Ishikawa (cell line): ENCODE results near the gene S100A1.

Experiments used
- CEBPB ChIP-seq: IDR thresholded peaks from 2 replicates; pipeline ENCODE4 v1.6.1; 2012
- CREB1 ChIP-seq: IDR thresholded peaks from 2 replicates; pipeline ENCODE4 v1.6.1; 2012; ENCODE audit warnings: low read depth
- EGR1 ChIP-seq: IDR thresholded peaks from 2 replicates; pipeline ENCODE4 v1.6.1; 2012
- EP300 ChIP-seq: IDR thresholded peaks from 2 replicates; pipeline ENCODE4 v1.6.1; 2012; ENCODE audit warnings: borderline replicate concordance
- FOXM1 ChIP-seq: IDR thresholded peaks from 2 replicates; pipeline ENCODE4 v1.6.1; 2012; ENCODE audit warnings: low read depth, borderline replicate concordance
- NFIC ChIP-seq: IDR thresholded peaks from 2 replicates; pipeline ENCODE4 v1.6.1; 2012
- TAF1 ChIP-seq: IDR thresholded peaks from 2 replicates; pipeline ENCODE4 v1.6.1; 2012; ENCODE audit warnings: low read depth, mild to moderate bottlenecking
- TEAD4 ChIP-seq: IDR thresholded peaks from 2 replicates; pipeline ENCODE4 v1.6.1; 2012
- YY1 ChIP-seq: IDR thresholded peaks from 2 replicates; pipeline ENCODE4 v1.6.1; 2012; ENCODE audit warnings: low read depth
- ZBTB7A ChIP-seq: IDR thresholded peaks from 2 replicates; pipeline ENCODE4 v1.6.1; 2012; ENCODE audit warnings: low read depth
- TF ChIP-seq, protein P1 (sequence below): IDR thresholded peaks from 2 replicates; pipeline ENCODE4 v1.6.1; 2012; ENCODE audit warnings: low read depth, mild to moderate bottlenecking
- TF ChIP-seq, protein P2 (sequence below): IDR thresholded peaks from 2 replicates; pipeline ENCODE4 v1.6.1; 2012
- TF ChIP-seq, protein P3 (sequence below): IDR thresholded peaks from 2 replicates; pipeline ENCODE4 v1.6.1; 2012

The S100A1 gene

DNA sequence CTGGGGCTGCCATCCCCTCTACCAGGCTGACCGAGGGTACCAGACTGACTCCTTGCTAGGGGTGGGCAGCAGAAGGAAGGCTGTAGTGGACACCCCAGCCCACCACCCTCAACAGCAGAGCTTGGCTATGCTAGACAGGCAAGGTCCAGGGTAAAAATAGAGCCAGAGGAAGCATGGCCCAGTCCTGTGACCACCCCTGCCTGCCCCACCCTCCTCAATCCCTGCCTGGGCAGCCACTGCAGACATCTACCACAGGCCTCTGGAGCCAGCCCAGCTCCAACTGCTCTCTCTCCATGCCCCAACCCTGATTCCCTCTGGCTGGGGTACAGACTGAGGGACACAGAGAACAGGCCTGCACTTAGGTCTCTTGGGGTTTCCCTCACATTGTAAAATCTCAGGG, 1.7 kb downstream of the S100A1 start:
- TF ChIP-seq EGR1 = no peak
- TF ChIP-seq, protein P1, sequence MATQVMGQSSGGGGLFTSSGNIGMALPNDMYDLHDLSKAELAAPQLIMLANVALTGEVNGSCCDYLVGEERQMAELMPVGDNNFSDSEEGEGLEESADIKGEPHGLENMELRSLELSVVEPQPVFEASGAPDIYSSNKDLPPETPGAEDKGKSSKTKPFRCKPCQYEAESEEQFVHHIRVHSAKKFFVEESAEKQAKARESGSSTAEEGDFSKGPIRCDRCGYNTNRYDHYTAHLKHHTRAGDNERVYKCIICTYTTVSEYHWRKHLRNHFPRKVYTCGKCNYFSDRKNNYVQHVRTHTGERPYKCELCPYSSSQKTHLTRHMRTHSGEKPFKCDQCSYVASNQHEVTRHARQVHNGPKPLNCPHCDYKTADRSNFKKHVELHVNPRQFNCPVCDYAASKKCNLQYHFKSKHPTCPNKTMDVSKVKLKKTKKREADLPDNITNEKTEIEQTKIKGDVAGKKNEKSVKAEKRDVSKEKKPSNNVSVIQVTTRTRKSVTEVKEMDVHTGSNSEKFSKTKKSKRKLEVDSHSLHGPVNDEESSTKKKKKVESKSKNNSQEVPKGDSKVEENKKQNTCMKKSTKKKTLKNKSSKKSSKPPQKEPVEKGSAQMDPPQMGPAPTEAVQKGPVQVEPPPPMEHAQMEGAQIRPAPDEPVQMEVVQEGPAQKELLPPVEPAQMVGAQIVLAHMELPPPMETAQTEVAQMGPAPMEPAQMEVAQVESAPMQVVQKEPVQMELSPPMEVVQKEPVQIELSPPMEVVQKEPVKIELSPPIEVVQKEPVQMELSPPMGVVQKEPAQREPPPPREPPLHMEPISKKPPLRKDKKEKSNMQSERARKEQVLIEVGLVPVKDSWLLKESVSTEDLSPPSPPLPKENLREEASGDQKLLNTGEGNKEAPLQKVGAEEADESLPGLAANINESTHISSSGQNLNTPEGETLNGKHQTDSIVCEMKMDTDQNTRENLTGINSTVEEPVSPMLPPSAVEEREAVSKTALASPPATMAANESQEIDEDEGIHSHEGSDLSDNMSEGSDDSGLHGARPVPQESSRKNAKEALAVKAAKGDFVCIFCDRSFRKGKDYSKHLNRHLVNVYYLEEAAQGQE = no peak
- TF ChIP-seq, protein P2, sequence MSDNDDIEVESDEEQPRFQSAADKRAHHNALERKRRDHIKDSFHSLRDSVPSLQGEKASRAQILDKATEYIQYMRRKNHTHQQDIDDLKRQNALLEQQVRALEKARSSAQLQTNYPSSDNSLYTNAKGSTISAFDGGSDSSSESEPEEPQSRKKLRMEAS = no peak
- TF ChIP-seq, protein P3, sequence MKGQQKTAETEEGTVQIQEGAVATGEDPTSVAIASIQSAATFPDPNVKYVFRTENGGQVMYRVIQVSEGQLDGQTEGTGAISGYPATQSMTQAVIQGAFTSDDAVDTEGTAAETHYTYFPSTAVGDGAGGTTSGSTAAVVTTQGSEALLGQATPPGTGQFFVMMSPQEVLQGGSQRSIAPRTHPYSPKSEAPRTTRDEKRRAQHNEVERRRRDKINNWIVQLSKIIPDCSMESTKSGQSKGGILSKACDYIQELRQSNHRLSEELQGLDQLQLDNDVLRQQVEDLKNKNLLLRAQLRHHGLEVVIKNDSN = no peak
- no peak for TF ChIP-seq CEBPB
- no peak for TF ChIP-seq CREB1
- TF ChIP-seq ZBTB7A = no peak
- no peak for TF ChIP-seq NFIC
- no peak for TF ChIP-seq EP300

DNA sequence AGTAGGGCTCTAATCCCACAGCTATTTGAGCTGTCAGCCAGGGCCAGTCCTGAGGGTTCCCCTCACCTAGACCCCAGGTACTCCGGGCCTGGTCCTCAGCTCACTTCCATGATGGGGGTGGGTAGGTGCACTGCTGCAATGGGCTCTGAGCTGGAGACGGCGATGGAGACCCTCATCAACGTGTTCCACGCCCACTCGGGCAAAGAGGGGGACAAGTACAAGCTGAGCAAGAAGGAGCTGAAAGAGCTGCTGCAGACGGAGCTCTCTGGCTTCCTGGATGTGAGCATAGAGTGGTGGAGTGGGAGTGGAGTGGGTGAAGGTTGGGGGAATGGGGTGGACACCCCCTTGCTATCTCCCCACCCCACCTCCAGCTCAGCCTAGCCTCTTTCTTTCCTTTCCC, 2.1 kb downstream of the S100A1 start:
- TF ChIP-seq CREB1 (no peak), YY1 (no peak), ZBTB7A (no peak), EGR1 (no peak), FOXM1 (no peak), TEAD4 (no peak), CEBPB (no peak), EP300 (no peak), TAF1 (no peak), NFIC (no peak)
- TF ChIP-seq, protein P3 = no peak
- TF ChIP-seq, protein P1 = no peak
- TF ChIP-seq, protein P2 = no peak

DNA sequence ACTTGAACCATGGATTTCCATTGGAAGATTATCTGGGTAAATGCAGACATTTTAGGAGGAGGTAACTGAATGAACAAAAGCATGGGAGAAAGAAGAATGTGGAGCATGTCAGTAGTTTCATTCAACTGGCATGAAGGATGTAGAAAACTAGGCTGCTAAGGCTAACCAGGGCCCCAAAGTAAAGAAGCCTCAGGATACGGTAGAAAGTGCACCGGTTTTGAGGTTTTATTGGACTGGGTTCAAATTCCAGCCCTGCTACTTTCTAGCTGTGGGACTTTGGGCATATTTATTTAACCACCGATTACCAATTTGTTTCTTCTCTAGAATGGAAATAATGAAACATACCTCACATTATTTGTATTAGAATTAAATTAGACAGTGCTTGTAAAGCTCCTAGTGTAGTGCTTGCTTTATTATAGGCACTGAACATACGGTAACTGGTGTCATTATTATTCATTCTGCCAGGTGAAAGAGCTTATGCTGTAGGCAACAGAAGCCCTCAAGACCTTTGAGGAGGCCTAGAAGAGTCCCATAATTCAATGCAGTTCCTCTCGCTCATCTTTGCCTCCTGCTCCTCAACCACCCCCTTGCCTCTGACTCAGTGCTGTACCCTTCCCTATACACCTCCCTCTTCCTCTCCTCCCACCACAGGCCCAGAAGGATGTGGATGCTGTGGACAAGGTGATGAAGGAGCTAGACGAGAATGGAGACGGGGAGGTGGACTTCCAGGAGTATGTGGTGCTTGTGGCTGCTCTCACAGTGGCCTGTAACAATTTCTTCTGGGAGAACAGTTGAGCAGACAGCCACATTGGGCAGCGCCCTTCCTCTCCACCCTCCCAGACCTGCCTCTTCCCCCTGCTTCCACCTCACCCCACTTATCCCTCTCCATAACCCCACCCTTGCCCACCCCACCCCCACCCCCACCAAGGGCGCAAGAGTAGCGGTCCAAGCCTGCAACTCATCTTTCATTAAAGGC, 3.1 kb downstream of the S100A1 start:
- no peak for TF ChIP-seq NFIC
- no peak for TF ChIP-seq EP300
- no peak for TF ChIP-seq TEAD4
- no peak for TF ChIP-seq ZBTB7A
- TF ChIP-seq CEBPB = no peak
- TF ChIP-seq TAF1 = no peak
- TF ChIP-seq YY1 = no peak
- no peak for TF ChIP-seq FOXM1
- TF ChIP-seq, protein P1 = no peak
- TF ChIP-seq, protein P3 = no peak
- TF ChIP-seq, protein P2 = no peak
